Mucosa of descending colon (tissue), 3 donors: ENCODE results near the gene SYTL2. TPM values are rescaled to one million over a fixed set of nuclear protein-coding genes. Genes with fewer than 3 reads are reported as not detected.
A peak's percentile ranks its signal among the peaks of the same experiment; 100 is the strongest.

ENCODE experiments used
- ATAC-seq: fragments of 200-7000 bp; cut with Tn5 transposase; one replicate; pipeline ENCODE4 v1.9.1; 2020; ENCODE audit warnings: mild to moderate bottlenecking, moderate library complexity
- DNase-seq, 3 donors: peaks; one replicate each; pipeline ENCODE4 v3.0.0-alpha.2; 2020
- H3K36me3 ChIP-seq: fragments of 200-600 bp; one replicate; pipeline ENCODE4 v1.8.0; 2021; ENCODE audit warnings: low read depth, mild to moderate bottlenecking
- H3K4me1 ChIP-seq: fragments of 200-600 bp; one replicate; pipeline ENCODE4 v1.8.0; 2021; ENCODE audit warnings: low read depth, mild to moderate bottlenecking
- H3K4me3 ChIP-seq: fragments of 200-600 bp; one replicate; pipeline ENCODE4 v1.8.0; 2021; ENCODE audit warnings: mild to moderate bottlenecking
- H3K9me3 ChIP-seq: fragments of 200-600 bp; one replicate; pipeline ENCODE4 v1.8.0; 2021; ENCODE audit warnings: mild to moderate bottlenecking
- CTCF ChIP-seq: fragments of 200-600 bp; IDR thresholded peaks from one replicate; pipeline ENCODE4 v1.8.0; 2022; ENCODE audit warnings: antibody characterized with exemption, mild to moderate bottlenecking
- intact Hi-C, 2 donors: fragments of 100-400 bp; cut with DNase I in 1 of 2; cut with micrococcal nuclease in 1 of 2; formaldehyde crosslinking; loops; one replicate each; pipeline versions ENCODE4 v1.11.0 to v1.11.1; 2022; cut with DNase I, micrococcal nuclease
- total RNA-seq, 3 donors: library from RNA; stranded (reverse); fragmentation: NEBNext Ultra II Directional in 2 of 3; extraction: Animal tissue kit (Norgen Biotek cat#: 25700) in 2 of 3; gene quantifications; one replicate each; pipeline versions ENCODE4 v1.2.1 to v1.2.4, GENCODE V29; 2021 to 2023
- donor health status: DM: no; HTN: no; CAD: no; lungs with moderate emphysema.
- donor health status: DM: no; HTN: no; CAD: no.
- donor health status: DM: no; HTN: yes; CAD: no.

SYTL2 gene
- total RNA-seq, 3 donors from 2014 or later: 150 to 502 (median 282) TPM

GRCh38 chr11:85762226-85762625 is 48.7 kb downstream of the SYTL2 start:
- no peak for DNase-seq
- ATAC-seq: no peak
- no peaks in the 10 kb centered on the region for H3K9me3 ChIP-seq
- H3K4me3 ChIP-seq: no peak overlapping the region
- H3K36me3 ChIP-seq: no peaks in the 10 kb centered on the region
- intact Hi-C loops: no loop called here
- TF ChIP-seq CTCF: no peak
- H3K4me1 ChIP-seq: peaks cover 3% of the 10 kb centered on the region

- intact Hi-C loops: no loop called here
- Histone ChIP-seq H3K4me3 (no peak overlapping the region), H3K4me1 (peaks cover 21% of the 10 kb centered on the region), H3K9me3 (no peaks in the 10 kb centered on the region), H3K36me3 (no peaks in the 10 kb centered on the region)
- no peak for ATAC-seq
- DNase-seq: no peak
- no peak for TF ChIP-seq CTCF
These were observed 51.0 kb downstream of the SYTL2 start for GRCh38 chr11:85759915-85760314.

GRCh38 chr11:85758480-85759039 is 52.4 kb downstream of the SYTL2 start:
- Histone ChIP-seq H3K4me3 (no peak overlapping the region), H3K4me1 (peaks cover 21% of the 10 kb centered on the region), H3K9me3 (no peaks in the 10 kb centered on the region), H3K36me3 (no peaks in the 10 kb centered on the region)
- DNase-seq: no peak
- no peak for TF ChIP-seq CTCF
- no peak for ATAC-seq
- intact Hi-C loops: no loop called here

- ATAC-seq (no peak), DNase-seq (no peak)
- Histone ChIP-seq H3K4me3 (no peak overlapping the region), H3K9me3 (no peaks in the 10 kb centered on the region), H3K36me3 (no peaks in the 10 kb centered on the region), H3K4me1 (peaks cover 21% of the 10 kb centered on the region)
- no peak for TF ChIP-seq CTCF
- intact Hi-C loops: no loop called here
These were observed 52.9 kb downstream of the SYTL2 start for GRCh38 chr11:85758026-85758425.

GRCh38 chr11:85756401-85757200 is 54.3 kb downstream of the SYTL2 start:
- ATAC-seq (peak; percentile 89), DNase-seq (peak in 2 of 3 donors; percentile 52 to 90)
- Histone ChIP-seq H3K36me3 (no peaks in the 10 kb centered on the region), H3K9me3 (no peaks in the 10 kb centered on the region), H3K4me1 (peaks cover 26% of the 10 kb centered on the region), H3K4me3 (no peak overlapping the region)
- no peak for TF ChIP-seq CTCF
- intact Hi-C loops: no loop called here
